ENCODE results near the gene ARHGAP45. TPM values are rescaled to one million over a fixed set of nuclear protein-coding genes. Genes with fewer than 3 reads are reported as not detected.

Gene ARHGAP45
- total and polyA plus RNA-seq, 2 experiments from 2014 or later = 24.7 to 71.8 TPM

GRCh38 chr19:1109032-1109551 lies 42.1 kb downstream of the ARHGAP45 start (continued):
- TF ChIP-seq, protein P1, sequence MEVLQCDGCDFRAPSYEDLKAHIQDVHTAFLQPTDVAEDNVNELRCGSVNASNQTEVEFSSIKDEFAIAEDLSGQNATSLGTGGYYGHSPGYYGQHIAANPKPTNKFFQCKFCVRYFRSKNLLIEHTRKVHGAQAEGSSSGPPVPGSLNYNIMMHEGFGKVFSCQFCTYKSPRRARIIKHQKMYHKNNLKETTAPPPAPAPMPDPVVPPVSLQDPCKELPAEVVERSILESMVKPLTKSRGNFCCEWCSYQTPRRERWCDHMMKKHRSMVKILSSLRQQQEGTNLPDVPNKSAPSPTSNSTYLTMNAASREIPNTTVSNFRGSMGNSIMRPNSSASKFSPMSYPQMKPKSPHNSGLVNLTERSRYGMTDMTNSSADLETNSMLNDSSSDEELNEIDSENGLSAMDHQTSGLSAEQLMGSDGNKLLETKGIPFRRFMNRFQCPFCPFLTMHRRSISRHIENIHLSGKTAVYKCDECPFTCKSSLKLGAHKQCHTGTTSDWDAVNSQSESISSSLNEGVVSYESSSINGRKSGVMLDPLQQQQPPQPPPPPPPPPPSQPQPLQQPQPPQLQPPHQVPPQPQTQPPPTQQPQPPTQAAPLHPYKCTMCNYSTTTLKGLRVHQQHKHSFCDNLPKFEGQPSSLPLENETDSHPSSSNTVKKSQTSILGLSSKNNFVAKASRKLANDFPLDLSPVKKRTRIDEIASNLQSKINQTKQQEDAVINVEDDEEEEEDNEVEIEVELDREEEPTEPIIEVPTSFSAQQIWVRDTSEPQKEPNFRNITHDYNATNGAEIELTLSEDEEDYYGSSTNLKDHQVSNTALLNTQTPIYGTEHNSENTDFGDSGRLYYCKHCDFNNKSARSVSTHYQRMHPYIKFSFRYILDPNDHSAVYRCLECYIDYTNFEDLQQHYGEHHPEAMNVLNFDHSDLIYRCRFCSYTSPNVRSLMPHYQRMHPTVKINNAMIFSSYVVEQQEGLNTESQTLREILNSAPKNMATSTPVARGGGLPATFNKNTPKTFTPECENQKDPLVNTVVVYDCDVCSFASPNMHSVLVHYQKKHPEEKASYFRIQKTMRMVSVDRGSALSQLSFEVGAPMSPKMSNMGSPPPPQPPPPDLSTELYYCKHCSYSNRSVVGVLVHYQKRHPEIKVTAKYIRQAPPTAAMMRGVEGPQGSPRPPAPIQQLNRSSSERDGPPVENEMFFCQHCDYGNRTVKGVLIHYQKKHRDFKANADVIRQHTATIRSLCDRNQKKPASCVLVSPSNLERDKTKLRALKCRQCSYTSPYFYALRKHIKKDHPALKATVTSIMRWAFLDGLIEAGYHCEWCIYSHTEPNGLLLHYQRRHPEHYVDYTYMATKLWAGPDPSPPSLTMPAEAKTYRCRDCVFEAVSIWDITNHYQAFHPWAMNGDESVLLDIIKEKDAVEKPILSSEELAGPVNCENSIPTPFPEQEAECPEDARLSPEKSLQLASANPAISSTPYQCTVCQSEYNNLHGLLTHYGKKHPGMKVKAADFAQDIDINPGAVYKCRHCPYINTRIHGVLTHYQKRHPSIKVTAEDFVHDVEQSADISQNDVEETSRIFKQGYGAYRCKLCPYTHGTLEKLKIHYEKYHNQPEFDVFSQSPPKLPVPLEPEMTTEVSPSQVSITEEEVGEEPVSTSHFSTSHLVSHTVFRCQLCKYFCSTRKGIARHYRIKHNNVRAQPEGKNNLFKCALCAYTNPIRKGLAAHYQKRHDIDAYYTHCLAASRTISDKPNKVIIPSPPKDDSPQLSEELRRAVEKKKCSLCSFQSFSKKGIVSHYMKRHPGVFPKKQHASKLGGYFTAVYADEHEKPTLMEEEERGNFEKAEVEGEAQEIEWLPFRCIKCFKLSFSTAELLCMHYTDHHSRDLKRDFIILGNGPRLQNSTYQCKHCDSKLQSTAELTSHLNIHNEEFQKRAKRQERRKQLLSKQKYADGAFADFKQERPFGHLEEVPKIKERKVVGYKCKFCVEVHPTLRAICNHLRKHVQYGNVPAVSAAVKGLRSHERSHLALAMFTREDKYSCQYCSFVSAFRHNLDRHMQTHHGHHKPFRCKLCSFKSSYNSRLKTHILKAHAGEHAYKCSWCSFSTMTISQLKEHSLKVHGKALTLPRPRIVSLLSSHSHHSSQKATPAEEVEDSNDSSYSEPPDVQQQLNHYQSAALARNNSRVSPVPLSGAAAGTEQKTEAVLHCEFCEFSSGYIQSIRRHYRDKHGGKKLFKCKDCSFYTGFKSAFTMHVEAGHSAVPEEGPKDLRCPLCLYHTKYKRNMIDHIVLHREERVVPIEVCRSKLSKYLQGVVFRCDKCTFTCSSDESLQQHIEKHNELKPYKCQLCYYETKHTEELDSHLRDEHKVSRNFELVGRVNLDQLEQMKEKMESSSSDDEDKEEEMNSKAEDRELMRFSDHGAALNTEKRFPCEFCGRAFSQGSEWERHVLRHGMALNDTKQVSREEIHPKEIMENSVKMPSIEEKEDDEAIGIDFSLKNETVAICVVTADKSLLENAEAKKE (CRISPR knock-in tag; IDR thresholded peaks at IDR 0.05) = no peak
- TF ChIP-seq NANOG (IDR thresholded peaks at IDR 0.05; ENCODE audit: borderline replicate concordance) (no peak), EZH2phosphoT487 (IDR thresholded peaks at IDR 0.05; ENCODE audit: unreplicated experiment) (no peak), CTCF (conservative IDR thresholded peaks at IDR 0.05; ENCODE audit: low read depth in 2 of 2) (no peak), EZH2 (IDR thresholded peaks at IDR 0.05; ENCODE audit: low read depth, unreplicated experiment) (no peak), REST (IDR thresholded peaks at IDR 0.05; ENCODE audit: unreplicated experiment) (no peak), CREB1 (CRISPR knock-in tag; IDR thresholded peaks at IDR 0.05; ENCODE audit: low read depth) (no peak)
